ENCODE measurements around the gene PAM16.

DNA sequence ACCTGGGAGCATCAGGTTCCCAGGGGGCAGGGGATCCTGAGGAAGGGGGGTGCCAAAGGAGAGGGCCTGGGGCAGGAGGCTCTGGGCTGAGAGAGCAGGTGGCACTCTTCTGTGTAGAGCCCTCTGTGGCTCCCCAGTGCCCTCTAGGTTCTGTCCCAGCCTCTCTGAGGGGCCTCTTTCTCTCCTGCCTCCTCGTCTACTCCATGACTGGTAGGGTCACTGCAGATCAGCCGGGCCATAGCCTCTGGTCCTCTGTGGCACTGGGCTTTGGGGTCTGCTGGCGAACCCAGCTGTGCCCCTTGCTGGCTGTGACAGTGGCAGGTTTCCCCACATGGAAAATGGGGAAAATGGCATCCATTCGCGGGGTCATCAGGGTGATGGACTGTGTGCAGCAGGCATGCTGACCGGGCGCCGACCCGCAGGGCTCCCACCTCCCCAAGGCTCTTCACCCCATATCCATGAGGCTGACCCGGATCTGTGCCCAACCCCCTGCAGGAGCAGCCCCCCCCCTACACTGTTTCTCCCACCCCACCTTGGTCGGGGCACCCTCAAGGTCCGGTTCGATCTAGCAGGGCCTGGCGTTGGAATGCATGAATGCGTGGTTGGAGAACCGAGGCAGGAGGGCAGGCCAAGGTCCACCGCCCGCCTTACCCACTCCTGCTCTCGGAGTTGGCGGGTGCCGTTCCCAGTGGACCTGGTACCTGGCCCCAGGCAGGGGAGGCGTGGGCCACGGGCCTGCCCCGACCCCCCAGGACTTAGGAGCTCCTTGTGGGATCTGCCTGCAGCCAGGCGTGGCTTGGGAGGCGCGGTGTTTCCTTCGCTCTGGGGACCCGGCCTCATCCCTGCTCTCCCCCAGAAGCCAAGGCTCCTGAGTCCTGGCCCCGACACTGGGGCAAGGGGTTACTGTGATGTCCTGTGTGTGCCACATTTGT, 28.7 kb downstream of the PAM16 start:
- TF ChIP-seq POLR2A (IDR thresholded peaks at IDR 0.05) (no peak), POLR2AphosphoS5 (IDR thresholded peaks at IDR 0.05) (no peak)
- TF ChIP-seq, protein P1, sequence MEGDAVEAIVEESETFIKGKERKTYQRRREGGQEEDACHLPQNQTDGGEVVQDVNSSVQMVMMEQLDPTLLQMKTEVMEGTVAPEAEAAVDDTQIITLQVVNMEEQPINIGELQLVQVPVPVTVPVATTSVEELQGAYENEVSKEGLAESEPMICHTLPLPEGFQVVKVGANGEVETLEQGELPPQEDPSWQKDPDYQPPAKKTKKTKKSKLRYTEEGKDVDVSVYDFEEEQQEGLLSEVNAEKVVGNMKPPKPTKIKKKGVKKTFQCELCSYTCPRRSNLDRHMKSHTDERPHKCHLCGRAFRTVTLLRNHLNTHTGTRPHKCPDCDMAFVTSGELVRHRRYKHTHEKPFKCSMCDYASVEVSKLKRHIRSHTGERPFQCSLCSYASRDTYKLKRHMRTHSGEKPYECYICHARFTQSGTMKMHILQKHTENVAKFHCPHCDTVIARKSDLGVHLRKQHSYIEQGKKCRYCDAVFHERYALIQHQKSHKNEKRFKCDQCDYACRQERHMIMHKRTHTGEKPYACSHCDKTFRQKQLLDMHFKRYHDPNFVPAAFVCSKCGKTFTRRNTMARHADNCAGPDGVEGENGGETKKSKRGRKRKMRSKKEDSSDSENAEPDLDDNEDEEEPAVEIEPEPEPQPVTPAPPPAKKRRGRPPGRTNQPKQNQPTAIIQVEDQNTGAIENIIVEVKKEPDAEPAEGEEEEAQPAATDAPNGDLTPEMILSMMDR (IDR thresholded peaks at IDR 0.05 in 8 of 11, conservative IDR thresholded peaks at IDR 0.05 in 3 of 11): no peak
